ENCODE results near the gene LAMA4.

The LAMA4 gene

DNA sequence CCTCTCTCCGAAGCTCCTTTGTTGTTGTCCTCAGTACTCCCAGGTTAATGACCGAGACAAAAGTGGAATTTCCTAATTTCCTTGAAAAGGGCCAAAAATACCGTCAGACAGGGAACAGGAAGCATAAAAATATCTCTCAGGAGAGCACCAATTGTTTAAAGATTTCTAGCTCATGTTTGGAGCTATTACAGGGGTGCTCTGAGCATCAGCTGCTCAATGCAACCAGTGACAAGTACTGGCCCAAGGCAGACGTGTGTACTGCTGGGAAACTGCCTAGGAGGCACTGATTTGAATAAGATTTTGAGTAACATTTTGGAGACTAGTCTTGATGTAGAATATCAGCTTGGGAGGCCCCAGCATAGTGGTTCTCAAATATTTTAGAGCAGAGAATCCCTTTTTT, 17.3 kb downstream of the LAMA4 start:
- Histone ChIP-seq H3K79me2 (ENCODE audit: insufficient read depth, low read length) (no peaks in the 10 kb centered on the region), H3K9me2 (replicated peaks; ENCODE audit: insufficient read depth, low read length) (no peaks in the 10 kb centered on the region), H3K4me3 (ENCODE audit: insufficient read depth, low read length, poor library complexity, severe bottlenecking) (no peak overlapping the region), H3F3A (ENCODE audit: insufficient read depth) (no peaks in the 10 kb centered on the region), H3K27me3 (ENCODE audit: low read length) (no peaks in the 10 kb centered on the region), H3K9ac (ENCODE audit: low read length) (no peak overlapping the region), H3K36me3 (ENCODE audit: low read length) (no peaks in the 10 kb centered on the region), H3K27ac (ENCODE audit: low read depth, low read length) (no peak overlapping the region), H3K9me3 (ENCODE audit: insufficient read depth, low read length) (no peaks in the 10 kb centered on the region), H3K4me2 (ENCODE audit: low read depth, low read length, poor library complexity, severe bottlenecking) (no peak overlapping the region), H2AFZ (ENCODE audit: low read depth, low read length, severe bottlenecking) (no peak overlapping the region), H4K20me1 (ENCODE audit: low read depth, low read length) (no peaks in the 10 kb centered on the region)
- no peak for TF ChIP-seq EZH2phosphoT487 (conservative IDR thresholded peaks at IDR 0.05; ENCODE audit: low read length)
- TF ChIP-seq, protein P1, sequence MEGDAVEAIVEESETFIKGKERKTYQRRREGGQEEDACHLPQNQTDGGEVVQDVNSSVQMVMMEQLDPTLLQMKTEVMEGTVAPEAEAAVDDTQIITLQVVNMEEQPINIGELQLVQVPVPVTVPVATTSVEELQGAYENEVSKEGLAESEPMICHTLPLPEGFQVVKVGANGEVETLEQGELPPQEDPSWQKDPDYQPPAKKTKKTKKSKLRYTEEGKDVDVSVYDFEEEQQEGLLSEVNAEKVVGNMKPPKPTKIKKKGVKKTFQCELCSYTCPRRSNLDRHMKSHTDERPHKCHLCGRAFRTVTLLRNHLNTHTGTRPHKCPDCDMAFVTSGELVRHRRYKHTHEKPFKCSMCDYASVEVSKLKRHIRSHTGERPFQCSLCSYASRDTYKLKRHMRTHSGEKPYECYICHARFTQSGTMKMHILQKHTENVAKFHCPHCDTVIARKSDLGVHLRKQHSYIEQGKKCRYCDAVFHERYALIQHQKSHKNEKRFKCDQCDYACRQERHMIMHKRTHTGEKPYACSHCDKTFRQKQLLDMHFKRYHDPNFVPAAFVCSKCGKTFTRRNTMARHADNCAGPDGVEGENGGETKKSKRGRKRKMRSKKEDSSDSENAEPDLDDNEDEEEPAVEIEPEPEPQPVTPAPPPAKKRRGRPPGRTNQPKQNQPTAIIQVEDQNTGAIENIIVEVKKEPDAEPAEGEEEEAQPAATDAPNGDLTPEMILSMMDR (IDR thresholded peaks at IDR 0.05; ENCODE audit: insufficient read depth, low read length, poor library complexity, severe bottlenecking), result no peak

DNA sequence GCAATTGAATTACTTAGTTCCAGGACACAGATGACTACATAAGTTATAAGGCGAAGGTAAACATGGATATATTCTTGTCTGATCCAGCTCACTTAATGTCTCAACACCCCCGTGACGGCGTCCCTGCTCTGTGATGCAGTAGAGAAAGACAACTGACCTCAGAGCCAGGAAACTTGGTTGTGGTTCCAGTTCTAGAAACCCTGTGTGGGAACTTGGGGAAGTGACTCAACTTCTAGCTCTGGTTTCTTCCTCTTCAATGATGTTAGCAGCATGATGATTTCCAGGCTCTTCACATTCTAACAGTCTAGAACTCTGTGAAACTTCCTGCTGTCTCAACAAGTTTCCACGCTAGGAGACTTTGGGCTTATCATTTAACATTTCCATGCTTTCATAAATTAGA, 18.4 kb downstream of the LAMA4 start:
- H3K27ac ChIP-seq (ENCODE audit: low read depth, low read length), result no peak overlapping the region
- H3K79me2 ChIP-seq (ENCODE audit: insufficient read depth, low read length), result no peaks in the 10 kb centered on the region
- no peak overlapping the region for H2AFZ ChIP-seq (ENCODE audit: low read depth, low read length, severe bottlenecking)
- H3K9ac ChIP-seq (ENCODE audit: low read length), result no peak overlapping the region
- no peaks in the 10 kb centered on the region for H3K27me3 ChIP-seq (ENCODE audit: low read length)
- H3F3A ChIP-seq (ENCODE audit: insufficient read depth), result no peaks in the 10 kb centered on the region
- H3K4me2 ChIP-seq (ENCODE audit: low read depth, low read length, poor library complexity, severe bottlenecking), result no peak overlapping the region
- TF ChIP-seq, protein P1 (IDR thresholded peaks at IDR 0.05; ENCODE audit: insufficient read depth, low read length, poor library complexity, severe bottlenecking), result no peak
- no peak for TF ChIP-seq EZH2phosphoT487 (conservative IDR thresholded peaks at IDR 0.05; ENCODE audit: low read length)
- no peaks in the 10 kb centered on the region for H4K20me1 ChIP-seq (ENCODE audit: low read depth, low read length)
- H3K9me2 ChIP-seq (replicated peaks; ENCODE audit: insufficient read depth, low read length), result no peaks in the 10 kb centered on the region
- no peak overlapping the region for H3K4me3 ChIP-seq (ENCODE audit: insufficient read depth, low read length, poor library complexity, severe bottlenecking)
- H3K9me3 ChIP-seq (ENCODE audit: insufficient read depth, low read length), result no peaks in the 10 kb centered on the region
- no peaks in the 10 kb centered on the region for H3K36me3 ChIP-seq (ENCODE audit: low read length)

DNA sequence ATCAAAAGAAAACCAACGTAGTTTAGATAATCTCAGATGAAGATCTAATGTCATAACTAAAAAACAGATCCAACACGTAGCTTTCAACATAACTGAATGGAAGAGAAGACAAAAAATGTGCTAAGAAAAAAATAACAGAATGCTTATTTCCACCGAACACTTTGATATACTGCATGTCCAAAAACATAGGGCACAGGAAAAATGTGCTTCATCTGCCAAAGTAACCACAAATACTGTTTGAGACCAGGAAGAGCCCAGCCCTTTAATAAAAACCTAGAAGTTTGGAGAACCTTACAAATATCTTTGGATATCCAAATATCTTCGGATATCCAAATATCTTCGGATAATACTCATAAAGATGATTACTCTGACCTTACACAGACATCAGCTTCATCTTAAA, 19.8 kb downstream of the LAMA4 start:
- Histone ChIP-seq H3K9ac (ENCODE audit: low read length) (no peak overlapping the region), H4K20me1 (ENCODE audit: low read depth, low read length) (no peaks in the 10 kb centered on the region), H3K36me3 (ENCODE audit: low read length) (no peaks in the 10 kb centered on the region), H3F3A (ENCODE audit: insufficient read depth) (no peaks in the 10 kb centered on the region), H2AFZ (ENCODE audit: low read depth, low read length, severe bottlenecking) (no peak overlapping the region), H3K9me3 (ENCODE audit: insufficient read depth, low read length) (no peaks in the 10 kb centered on the region), H3K27ac (ENCODE audit: low read depth, low read length) (no peak overlapping the region), H3K9me2 (replicated peaks; ENCODE audit: insufficient read depth, low read length) (no peaks in the 10 kb centered on the region), H3K79me2 (ENCODE audit: insufficient read depth, low read length) (no peaks in the 10 kb centered on the region), H3K4me3 (ENCODE audit: insufficient read depth, low read length, poor library complexity, severe bottlenecking) (no peak overlapping the region), H3K4me2 (ENCODE audit: low read depth, low read length, poor library complexity, severe bottlenecking) (no peak overlapping the region), H3K27me3 (ENCODE audit: low read length) (no peaks in the 10 kb centered on the region)
- no peak for TF ChIP-seq EZH2phosphoT487 (conservative IDR thresholded peaks at IDR 0.05; ENCODE audit: low read length)
- TF ChIP-seq, protein P1 (IDR thresholded peaks at IDR 0.05; ENCODE audit: insufficient read depth, low read length, poor library complexity, severe bottlenecking), result no peak
